ENCODE results near the gene PIEZO1.

PIEZO1 gene

GRCh38 chr16:88699180-88699579 is 85.8 kb downstream of the PIEZO1 start:
- no peak for TF ChIP-seq ZNF274 (IDR thresholded peaks at IDR 0.05; ENCODE audit: low read depth, low read length)
- H3K4me3 ChIP-seq (ENCODE audit: low read length), result no peak overlapping the region

GRCh38 chr16:88698646-88699045 is 86.4 kb downstream of the PIEZO1 start:
- TF ChIP-seq ZNF274 (IDR thresholded peaks at IDR 0.05; ENCODE audit: low read depth, low read length), result no peak
- H3K4me3 ChIP-seq (ENCODE audit: low read length), result no peak overlapping the region

DNA sequence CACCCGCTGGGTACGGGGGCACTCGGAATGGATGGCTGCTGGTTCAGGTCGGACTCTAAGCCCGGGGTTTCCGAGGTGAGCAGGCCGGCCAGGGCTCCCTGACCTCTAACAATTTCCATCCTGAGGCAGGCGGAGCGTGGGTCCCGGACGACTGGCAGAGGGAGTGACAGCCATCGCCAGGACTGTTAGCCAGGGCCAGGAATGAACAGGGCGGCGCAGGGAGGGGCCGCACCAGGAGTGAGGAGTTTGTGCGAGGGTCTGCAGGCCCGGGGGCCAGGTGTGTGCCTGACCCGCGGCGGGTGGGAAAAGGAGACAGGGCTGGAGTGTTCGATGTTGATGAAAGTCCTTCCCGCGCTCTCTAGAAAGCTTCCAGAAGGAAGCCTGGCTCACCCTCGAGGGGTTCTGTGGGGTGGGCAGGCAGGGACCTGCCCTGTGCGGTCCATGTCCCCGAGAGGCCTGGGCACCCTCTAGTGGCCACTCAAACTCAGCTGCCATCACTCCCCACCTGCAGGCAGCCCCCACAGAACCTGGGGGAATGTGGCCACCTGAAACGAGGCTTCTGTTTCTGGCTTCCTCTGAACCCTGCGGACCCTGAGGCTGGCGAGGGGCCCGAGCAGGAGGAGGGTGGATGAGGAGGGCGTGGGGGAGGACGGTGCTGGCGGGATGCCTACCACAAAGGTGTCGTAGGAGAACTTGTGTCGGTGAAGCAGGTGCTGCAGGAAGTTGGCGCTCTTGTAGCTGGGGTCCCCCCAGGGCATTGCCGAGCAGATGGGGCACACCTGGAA is 87.0 kb downstream of the PIEZO1 start:
- H3K4me3 ChIP-seq (ENCODE audit: low read length), result no peak overlapping the region
- no peak for TF ChIP-seq ZNF274 (IDR thresholded peaks at IDR 0.05; ENCODE audit: low read depth, low read length)

- no peak for TF ChIP-seq ZNF274 (IDR thresholded peaks at IDR 0.05; ENCODE audit: low read depth, low read length)
- H3K4me3 ChIP-seq (ENCODE audit: low read length), result no peak overlapping the region
Measured at GRCh38 chr16:88697116-88697830, 87.7 kb downstream of the PIEZO1 start.

GRCh38 chr16:88696441-88696840 is 88.6 kb downstream of the PIEZO1 start:
- no peak overlapping the region for H3K4me3 ChIP-seq (ENCODE audit: low read length)
- TF ChIP-seq ZNF274 (IDR thresholded peaks at IDR 0.05; ENCODE audit: low read depth, low read length), result no peak

DNA sequence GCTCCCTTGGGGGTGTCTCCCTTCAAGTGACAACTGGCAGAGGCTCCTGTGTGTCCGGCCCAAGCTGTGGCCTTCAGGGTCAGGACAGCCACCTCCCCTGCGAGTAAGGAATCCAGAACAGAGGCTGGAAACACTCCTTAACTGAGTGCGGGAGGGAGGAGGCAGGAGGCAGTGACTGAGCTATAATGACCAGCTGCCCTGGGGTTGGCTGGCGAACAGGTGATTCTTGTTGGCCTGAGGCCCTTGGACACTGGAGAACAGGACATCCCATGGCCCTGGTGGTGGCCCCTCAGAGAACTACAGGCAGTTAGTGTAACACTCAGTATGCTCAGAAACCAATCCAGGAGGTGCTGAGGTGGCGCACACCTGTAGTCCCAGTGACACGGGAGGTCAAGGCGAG is 89.3 kb downstream of the PIEZO1 start:
- TF ChIP-seq ZNF274 (IDR thresholded peaks at IDR 0.05; ENCODE audit: low read depth, low read length), result no peak
- no peak overlapping the region for H3K4me3 ChIP-seq (ENCODE audit: low read length)

DNA sequence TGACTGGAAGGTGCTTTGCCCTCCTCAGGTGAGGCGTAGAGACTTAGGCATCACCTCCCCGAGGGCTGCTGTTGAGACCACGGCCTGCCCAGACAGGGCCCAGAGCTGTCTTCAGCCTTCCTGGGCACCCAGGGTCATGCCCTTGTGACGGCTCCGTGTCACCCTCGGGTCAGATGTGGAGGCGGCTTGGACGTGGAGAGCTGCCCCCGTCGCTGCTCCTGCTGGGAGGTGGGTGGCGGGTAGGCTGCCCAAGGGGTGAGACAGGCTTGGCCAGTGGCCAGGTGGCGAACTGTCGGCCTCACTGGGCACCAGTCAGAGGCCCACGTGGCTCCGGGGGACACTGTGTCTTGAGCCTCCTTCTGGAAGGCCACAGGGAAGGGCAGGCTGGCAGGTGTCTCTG is 89.8 kb downstream of the PIEZO1 start:
- no peak for TF ChIP-seq ZNF274 (IDR thresholded peaks at IDR 0.05; ENCODE audit: low read depth, low read length)
- no peak overlapping the region for H3K4me3 ChIP-seq (ENCODE audit: low read length)

DNA sequence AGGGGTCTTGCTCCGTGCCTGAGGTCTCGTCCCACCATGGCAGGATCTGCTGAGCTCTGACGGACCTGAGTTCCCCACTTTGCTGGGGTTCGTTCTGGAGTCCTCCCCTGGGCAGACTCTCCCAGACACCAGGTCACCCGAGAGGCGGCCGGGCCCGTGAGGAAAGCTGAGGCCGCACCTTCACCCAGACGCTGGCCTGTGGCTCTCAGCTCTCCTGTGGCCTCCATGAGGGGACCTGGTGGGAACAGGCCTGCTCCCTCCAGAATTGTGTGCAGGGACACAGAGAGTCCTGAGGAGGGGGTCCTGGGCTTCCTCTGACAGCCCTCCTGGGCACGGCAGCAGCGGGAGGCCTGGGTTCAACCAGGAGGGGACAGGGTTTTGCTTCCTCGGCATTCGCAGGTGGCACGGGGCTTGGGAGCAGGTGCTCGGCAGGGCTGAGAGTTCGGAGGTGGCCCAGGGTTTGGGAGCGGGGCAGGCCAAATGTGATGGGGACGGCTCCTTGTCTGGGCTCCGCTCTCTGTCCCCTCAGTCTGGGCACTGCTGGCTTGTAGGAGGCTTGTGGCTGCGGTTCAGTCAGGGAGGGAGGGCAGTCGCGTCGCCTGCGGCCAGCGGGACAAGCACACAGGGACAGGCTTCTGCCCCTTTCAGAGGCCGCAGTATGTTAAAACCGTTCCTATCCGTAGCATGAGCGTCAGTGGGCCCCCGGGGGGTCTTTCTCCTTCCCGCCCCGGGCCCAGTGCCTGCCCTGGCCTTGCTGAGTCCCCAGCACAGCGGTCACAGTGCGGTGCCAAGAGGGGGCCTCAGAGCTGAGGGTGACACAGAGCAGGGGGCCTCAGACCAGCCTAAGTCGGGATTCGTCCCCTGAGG is 90.6 kb downstream of the PIEZO1 start:
- no peak overlapping the region for H3K4me3 ChIP-seq (ENCODE audit: low read length)
- TF ChIP-seq ZNF274 (IDR thresholded peaks at IDR 0.05; ENCODE audit: low read depth, low read length), result no peak

GRCh38 chr16:88693420-88694177 is 91.4 kb downstream of the PIEZO1 start:
- no peak for TF ChIP-seq ZNF274 (IDR thresholded peaks at IDR 0.05; ENCODE audit: low read depth, low read length)
- no peak overlapping the region for H3K4me3 ChIP-seq (ENCODE audit: low read length)

- TF ChIP-seq ZNF274 (IDR thresholded peaks at IDR 0.05; ENCODE audit: low read depth, low read length), result no peak
- H3K4me3 ChIP-seq (ENCODE audit: low read length), result no peak overlapping the region
Measured at GRCh38 chr16:88692861-88693260, 92.2 kb downstream of the PIEZO1 start.

DNA sequence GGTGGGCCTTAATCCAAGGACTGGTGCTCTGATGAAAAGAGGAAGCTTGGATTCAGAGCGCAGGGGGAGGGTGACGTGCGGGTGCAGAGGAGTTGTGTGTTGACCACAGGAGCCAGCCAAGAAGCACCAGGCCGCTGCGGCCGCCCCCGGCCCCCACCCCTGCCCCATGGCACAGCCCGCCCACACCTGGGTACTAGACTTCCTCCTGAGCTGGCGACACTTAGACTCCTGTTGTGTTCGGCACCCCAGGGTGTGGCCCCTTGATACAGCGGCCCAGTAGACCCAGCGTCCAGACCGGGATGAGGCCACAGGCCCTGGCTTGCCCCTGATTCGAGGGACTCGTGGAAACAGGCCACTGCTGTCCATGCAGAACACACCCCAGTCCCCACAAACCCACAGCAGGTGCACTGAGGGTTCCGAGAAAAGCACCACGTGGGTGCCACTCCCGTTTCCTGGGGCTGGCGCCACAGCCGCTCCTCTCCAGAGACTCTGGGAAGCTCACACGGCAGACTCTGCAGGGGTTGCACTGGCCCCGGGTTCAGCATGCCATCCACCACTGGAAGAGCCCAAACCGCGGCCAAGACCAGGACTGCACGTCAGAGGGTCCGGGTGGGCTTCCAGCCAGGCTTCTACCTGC is 93.0 kb downstream of the PIEZO1 start:
- H3K4me3 ChIP-seq (ENCODE audit: low read length), result no peak overlapping the region
- no peak for TF ChIP-seq ZNF274 (IDR thresholded peaks at IDR 0.05; ENCODE audit: low read depth, low read length)

GRCh38 chr16:88691129-88691813 is 93.7 kb downstream of the PIEZO1 start:
- no peak overlapping the region for H3K4me3 ChIP-seq (ENCODE audit: low read length)
- no peak for TF ChIP-seq ZNF274 (IDR thresholded peaks at IDR 0.05; ENCODE audit: low read depth, low read length)
